Uterus (tissue), 2 donors: Measurements from ENCODE around the gene KLHL18.

Experiments
- CTCF ChIP-seq, 4 experiments: fragments of 200-600 bp in 2 of 4; fragments of 450-650 bp in 2 of 4; sonication (generic) in 2 of 4; IDR thresholded peaks; one replicate each; pipeline ENCODE4 v1.5.1; 2016 to 2019; ENCODE audit warnings: antibody characterized with exemption in 4 of 4, mild to moderate bottlenecking in 2 of 4, moderate library complexity in 1 of 4
- POLR2A ChIP-seq, 2 donors: fragments of 450-650 bp; IDR thresholded peaks; one replicate each; pipeline ENCODE4 v1.6.1; 2016; ENCODE audit warnings: antibody characterized with exemption in 2 of 2, mild to moderate bottlenecking in 1 of 2, moderate library complexity in 1 of 2

GRCh38 chr3:47282424-47283192 lies at the start of gene KLHL18, which contains the start of gene KIF9:
- TF ChIP-seq CTCF (IDR thresholded peaks at IDR 0.05) (peak in 2 of 4 experiments; percentile 22 to 36), POLR2A (IDR thresholded peaks at IDR 0.05) (peak in 1 of 2 donors; percentile 46)
